ENCODE results near the gene GALNT17.

The GALNT17 gene

DNA sequence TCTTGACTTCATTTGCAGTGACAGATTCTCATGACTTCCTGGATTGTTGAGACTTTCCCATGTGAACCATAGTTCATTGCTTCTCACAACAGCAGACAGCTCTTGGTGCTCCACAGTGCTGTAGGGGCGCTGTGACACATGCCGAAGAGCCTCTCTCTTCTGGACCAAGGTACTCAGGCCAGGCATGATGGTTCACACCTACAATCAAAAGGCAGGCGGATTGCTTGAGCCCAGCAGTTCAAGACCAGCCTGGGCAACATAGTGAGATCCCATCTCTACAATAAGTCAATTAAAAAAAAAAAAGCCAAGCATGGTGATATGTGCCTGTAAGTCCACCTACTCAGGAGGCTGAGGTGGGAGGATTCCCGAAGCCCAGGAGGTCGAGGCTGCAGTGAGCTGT is 354.5 kb downstream of the GALNT17 start (continued):
- no peak for TF ChIP-seq ZIC2 (tag by site-specific recombination; IDR thresholded peaks at IDR 0.05)
- TF ChIP-seq, protein P1, sequence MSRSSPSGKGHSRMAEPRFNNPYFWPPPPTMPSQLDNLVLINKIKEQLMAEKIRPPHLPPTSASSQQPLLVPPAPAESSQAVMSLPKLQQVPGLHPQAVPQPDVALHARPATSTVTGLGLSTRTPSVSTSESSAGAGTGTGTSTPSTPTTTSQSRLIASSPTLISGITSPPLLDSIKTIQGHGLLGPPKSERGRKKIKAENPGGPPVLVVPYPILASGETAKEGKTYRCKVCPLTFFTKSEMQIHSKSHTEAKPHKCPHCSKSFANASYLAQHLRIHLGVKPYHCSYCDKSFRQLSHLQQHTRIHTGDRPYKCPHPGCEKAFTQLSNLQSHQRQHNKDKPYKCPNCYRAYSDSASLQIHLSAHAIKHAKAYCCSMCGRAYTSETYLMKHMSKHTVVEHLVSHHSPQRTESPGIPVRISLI (tag by site-specific recombination; IDR thresholded peaks at IDR 0.05): no peak
- TF ChIP-seq ZNF558 (tag by site-specific recombination; IDR thresholded peaks at IDR 0.05): no peak
- TF ChIP-seq ZNF473 (tag by site-specific recombination; IDR thresholded peaks at IDR 0.05): no peak
- no peak for TF ChIP-seq TCF7L2 (IDR thresholded peaks at IDR 0.05; ENCODE audit: borderline replicate concordance, low read depth, low read length)
- no peak for TF ChIP-seq ZNF621 (tag by site-specific recombination; IDR thresholded peaks at IDR 0.05)

- H3K27ac ChIP-seq (ENCODE audit: extremely low read depth, low read depth, low read length): no peak overlapping the region
- no peak overlapping the region for H3K4me3 ChIP-seq (ENCODE audit: low read depth, low read length)
- H3K4me1 ChIP-seq (ENCODE audit: control insufficient read depth, insufficient read depth, low read length): no peaks in the 10 kb centered on the region
- POLR2A ChIA-PET: no interaction called here
- H3K9me3 ChIP-seq (ENCODE audit: control insufficient read depth, insufficient read depth, low read depth, low read length): no peaks in the 10 kb centered on the region
- CTCF ChIA-PET: no interaction called here
- H3K36me3 ChIP-seq (ENCODE audit: control insufficient read depth in 2 of 2, insufficient read depth in 1 of 2, low read length in 2 of 2): no peaks in the 10 kb centered on the region
- TF ChIP-seq ZNF350 (tag by site-specific recombination; IDR thresholded peaks at IDR 0.05): no peak
These were observed 355.1 kb downstream of the GALNT17 start for GRCh38 chr7:71486856-71487628.

DNA sequence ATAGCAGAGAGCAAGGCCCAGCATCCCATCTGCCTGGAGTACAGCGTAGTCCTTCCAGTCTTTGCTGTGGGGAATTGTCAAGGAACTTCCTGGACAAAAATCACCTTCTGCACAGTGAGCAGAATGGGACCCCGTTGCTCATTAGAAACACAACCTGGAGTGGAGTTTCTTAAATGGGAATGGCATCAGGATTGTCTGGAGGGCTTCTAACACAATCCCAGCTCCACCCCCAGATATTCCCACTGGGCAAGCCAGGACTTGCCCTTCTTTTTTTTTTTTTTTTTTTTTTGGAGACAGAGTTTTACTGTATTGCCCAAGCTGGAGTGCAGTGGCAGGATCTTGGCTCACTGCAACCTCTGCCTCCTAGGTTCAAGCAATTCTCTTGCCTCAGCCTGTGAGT is 356.4 kb downstream of the GALNT17 start:
- no peak overlapping the region for H3K4me3 ChIP-seq (ENCODE audit: low read depth, low read length)
- CTCF ChIA-PET: no interaction called here
- no peaks in the 10 kb centered on the region for H3K9me3 ChIP-seq (ENCODE audit: control insufficient read depth, insufficient read depth, low read depth, low read length)
- no peak overlapping the region for H3K27ac ChIP-seq (ENCODE audit: extremely low read depth, low read depth, low read length)
- no peaks in the 10 kb centered on the region for H3K4me1 ChIP-seq (ENCODE audit: control insufficient read depth, insufficient read depth, low read length)
- POLR2A ChIA-PET: no interaction called here
- H3K36me3 ChIP-seq (ENCODE audit: control insufficient read depth in 2 of 2, insufficient read depth in 1 of 2, low read length in 2 of 2): no peaks in the 10 kb centered on the region
- no peak for TF ChIP-seq BCL11A (tag by site-specific recombination; IDR thresholded peaks at IDR 0.05; ENCODE audit: low read depth)
- TF ChIP-seq ZNF624 (tag by site-specific recombination; IDR thresholded peaks at IDR 0.05): no peak
- no peak for TF ChIP-seq SETDB1 (IDR thresholded peaks at IDR 0.05; ENCODE audit: insufficient read length, low read length)
- TF ChIP-seq, protein P2, sequence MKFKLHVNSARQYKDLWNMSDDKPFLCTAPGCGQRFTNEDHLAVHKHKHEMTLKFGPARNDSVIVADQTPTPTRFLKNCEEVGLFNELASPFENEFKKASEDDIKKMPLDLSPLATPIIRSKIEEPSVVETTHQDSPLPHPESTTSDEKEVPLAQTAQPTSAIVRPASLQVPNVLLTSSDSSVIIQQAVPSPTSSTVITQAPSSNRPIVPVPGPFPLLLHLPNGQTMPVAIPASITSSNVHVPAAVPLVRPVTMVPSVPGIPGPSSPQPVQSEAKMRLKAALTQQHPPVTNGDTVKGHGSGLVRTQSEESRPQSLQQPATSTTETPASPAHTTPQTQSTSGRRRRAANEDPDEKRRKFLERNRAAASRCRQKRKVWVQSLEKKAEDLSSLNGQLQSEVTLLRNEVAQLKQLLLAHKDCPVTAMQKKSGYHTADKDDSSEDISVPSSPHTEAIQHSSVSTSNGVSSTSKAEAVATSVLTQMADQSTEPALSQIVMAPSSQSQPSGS (tag by site-specific recombination; IDR thresholded peaks at IDR 0.05; ENCODE audit: low read depth): no peak
- TF ChIP-seq ZNF776 (tag by site-specific recombination; IDR thresholded peaks at IDR 0.05; ENCODE audit: borderline replicate concordance): no peak
- no peak for TF ChIP-seq GLIS1 (tag by site-specific recombination; IDR thresholded peaks at IDR 0.05)

DNA sequence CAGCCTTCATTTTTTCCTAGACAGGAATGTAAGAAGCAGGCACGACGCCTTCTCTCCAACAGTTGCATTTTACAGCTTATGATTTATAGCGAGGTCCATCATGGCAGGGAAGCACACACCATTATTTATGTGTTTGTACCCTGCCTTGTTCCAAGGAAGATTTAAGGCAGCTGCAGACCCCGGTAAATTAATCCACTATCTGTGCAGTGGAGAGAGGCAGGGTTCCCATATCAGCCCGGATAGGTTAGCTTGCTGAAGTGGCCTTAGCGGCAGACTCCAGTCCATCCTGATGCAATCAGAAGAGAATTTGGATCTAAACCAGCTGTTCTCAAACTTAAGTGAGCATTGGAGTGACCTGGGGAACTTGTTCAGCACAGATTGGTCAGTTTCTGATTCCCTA is 359.4 kb downstream of the GALNT17 start:
- Histone ChIP-seq H3K4me1 (ENCODE audit: control insufficient read depth, insufficient read depth, low read length) (no peaks in the 10 kb centered on the region), H3K36me3 (ENCODE audit: control insufficient read depth in 2 of 2, insufficient read depth in 1 of 2, low read length in 2 of 2) (no peaks in the 10 kb centered on the region), H3K4me3 (ENCODE audit: low read depth, low read length) (no peak overlapping the region), H3K27ac (ENCODE audit: extremely low read depth, low read depth, low read length) (no peak overlapping the region), H3K9me3 (ENCODE audit: control insufficient read depth, insufficient read depth, low read depth, low read length) (no peaks in the 10 kb centered on the region)
- ChIA-PET CTCF (interaction anchor here (0.5 kb wide), 1 partner anchor 647 kb away, joined by 3 read pairs; no protein-coding TSS in a partner anchor), POLR2A (no interaction called here)
- no peak for TF ChIP-seq ZEB2 (tag by site-specific recombination; IDR thresholded peaks at IDR 0.05)
- TF ChIP-seq EGR2 (tag by site-specific recombination; IDR thresholded peaks at IDR 0.05; ENCODE audit: low read depth): no peak
- TF ChIP-seq ZNF600 (tag by site-specific recombination; IDR thresholded peaks at IDR 0.05): no peak
- no peak for TF ChIP-seq ZNF843 (tag by site-specific recombination; IDR thresholded peaks at IDR 0.05)

All from HEK293 (cell line).